Transverse colon (tissue), 4 donors: Measurements from ENCODE around the gene AVEN. TPM values are rescaled to one million over a fixed set of nuclear protein-coding genes. Genes with fewer than 3 reads are reported as not detected.

Experiments
- DNase-seq: peaks from one replicate; pipeline ENCODE4 v3.0.0-alpha.2; 2019
- H3K27ac ChIP-seq, 4 donors: fragments of 200-600 bp; sonication (generic); 2 replicates each; pipeline ENCODE4 v1.5.1; 2016 to 2018; ENCODE audit warnings: inconsistent platforms in 4 of 4
- H3K27me3 ChIP-seq: fragments of 200-600 bp; sonication (generic); 2 replicates; pipeline ENCODE4 v1.5.1; 2017; ENCODE audit warnings: inconsistent platforms
- H3K36me3 ChIP-seq, 4 donors: fragments of 200-600 bp; sonication (generic); 2 replicates each; pipeline ENCODE4 v1.5.1; 2017 to 2019; ENCODE audit warnings: inconsistent platforms in 4 of 4
- H3K4me1 ChIP-seq, 4 donors: fragments of 200-600 bp; sonication (generic); 2 replicates each; pipeline ENCODE4 v1.5.1; 2017 to 2020; ENCODE audit warnings: inconsistent platforms in 4 of 4
- H3K4me3 ChIP-seq, 4 donors: fragments of 200-600 bp; sonication (generic); 1 replicate in 1 of 4; 2 replicates in 3 of 4; pipeline versions ENCODE4 v1.5.1 to v1.6.1; 2017 to 2019; ENCODE audit warnings: inconsistent platforms in 4 of 4
- H3K9me3 ChIP-seq, 2 donors: fragments of 200-600 bp; sonication (generic); 2 replicates each; pipeline ENCODE4 v1.5.1; 2017 to 2019; ENCODE audit warnings: inconsistent platforms in 2 of 2
- EP300 ChIP-seq: sonication (generic); formaldehyde crosslinking; IDR thresholded peaks from one replicate; pipeline ENCODE4 v1.6.1; 2017; ENCODE audit warnings: antibody characterized with exemption, low read depth
- POLR2A ChIP-seq: fragments of 450-650 bp; IDR thresholded peaks from one replicate; pipeline ENCODE4 v1.6.1; 2016; ENCODE audit warnings: antibody characterized with exemption, mild to moderate bottlenecking, moderate library complexity
- POLR2AphosphoS5 ChIP-seq, 3 donors: sonication (generic); formaldehyde crosslinking; IDR thresholded peaks; one replicate each; pipeline ENCODE4 v1.6.1; 2016; ENCODE audit warnings: antibody characterized with exemption in 3 of 3
- WGBS, 2 donors: methylation state at CpG; one replicate each; pipeline ENCODE4 v1.1.5; 2018; ENCODE audit warnings: low coverage in 1 of 2; 5-methylcytosine and 5-hydroxymethylcytosine counted together
- in situ Hi-C, 4 donors: fragments of 200-750 bp; cut with MboI; loops; one replicate each; pipeline versions ENCODE4 v1.15.0 to v1.15.1; 2017; ENCODE audit warnings: low sequenced_read_pairs in 3 of 4, low pct_ligation_motif_present in 1 of 4, low pct_unique_long_range_greater_than_20kb in 1 of 4
- intact Hi-C: fragments of 100-400 bp; cut with DNase I; formaldehyde crosslinking; loops from one replicate; pipeline ENCODE4 v1.15.1; 2023; ENCODE audit warnings: low total_unique reads
- total RNA-seq, 4 donors: library from RNA; depleted of rRNA; stranded (reverse); fragments of >200 nt; gene quantifications; one replicate each; pipeline ENCODE4 v1.1.0, GENCODE V29; 2016
- TF ChIP-seq, protein P1 (sequence below), 5 experiments: fragments of 200-600 bp in 3 of 5; fragments of 450-650 bp in 2 of 5; sonication (generic) in 3 of 5; IDR thresholded peaks; 1 replicate in 2 of 5; 2 replicates in 3 of 5; pipeline ENCODE4 v1.5.1; 2016 to 2017; ENCODE audit warnings: antibody characterized with exemption in 5 of 5, inconsistent platforms in 3 of 5, mild to moderate bottlenecking in 2 of 5, moderate library complexity in 1 of 5

Gene AVEN
- total RNA-seq, 4 donors from 2014 or later = 4.9 to 21.3 (median 7.6) TPM

DNA sequence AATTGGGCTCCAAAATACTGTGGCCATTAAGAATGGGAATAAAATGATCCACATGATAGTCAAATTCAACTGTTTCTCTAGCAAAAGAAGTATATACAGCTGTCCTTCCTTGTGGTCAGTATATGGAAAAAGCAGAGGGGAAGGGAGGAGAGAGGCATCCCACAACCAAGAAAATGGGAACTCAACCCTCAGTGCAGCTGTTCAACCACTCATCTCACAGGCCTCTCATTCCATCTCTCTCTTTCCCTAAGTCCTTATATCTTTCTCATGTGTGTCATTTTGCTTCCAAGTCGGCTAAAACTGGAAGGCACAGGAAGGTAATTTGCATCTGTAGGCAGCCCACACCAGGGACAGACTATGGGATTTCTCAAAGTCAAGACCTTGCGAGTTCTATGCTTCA lies 27.5 kb downstream of the AVEN start:
- H3K36me3 ChIP-seq = no peaks in the 10 kb centered on the region
- H3K4me1 ChIP-seq = no peaks in the 10 kb centered on the region
- no peaks in the 10 kb centered on the region for H3K27me3 ChIP-seq
- H3K9me3 ChIP-seq = no peaks in the 10 kb centered on the region
- in situ Hi-C loops = loop anchor here in 1 of 4 donors (25.0 kb wide), 1 partner anchor 101 kb away; the partner anchor contains the start of genes EMC7 and PGBD4
- TF ChIP-seq POLR2AphosphoS5 (IDR thresholded peaks at IDR 0.05) (no peak), POLR2A (no peak), EP300 (no peak)
- TF ChIP-seq, protein P1, sequence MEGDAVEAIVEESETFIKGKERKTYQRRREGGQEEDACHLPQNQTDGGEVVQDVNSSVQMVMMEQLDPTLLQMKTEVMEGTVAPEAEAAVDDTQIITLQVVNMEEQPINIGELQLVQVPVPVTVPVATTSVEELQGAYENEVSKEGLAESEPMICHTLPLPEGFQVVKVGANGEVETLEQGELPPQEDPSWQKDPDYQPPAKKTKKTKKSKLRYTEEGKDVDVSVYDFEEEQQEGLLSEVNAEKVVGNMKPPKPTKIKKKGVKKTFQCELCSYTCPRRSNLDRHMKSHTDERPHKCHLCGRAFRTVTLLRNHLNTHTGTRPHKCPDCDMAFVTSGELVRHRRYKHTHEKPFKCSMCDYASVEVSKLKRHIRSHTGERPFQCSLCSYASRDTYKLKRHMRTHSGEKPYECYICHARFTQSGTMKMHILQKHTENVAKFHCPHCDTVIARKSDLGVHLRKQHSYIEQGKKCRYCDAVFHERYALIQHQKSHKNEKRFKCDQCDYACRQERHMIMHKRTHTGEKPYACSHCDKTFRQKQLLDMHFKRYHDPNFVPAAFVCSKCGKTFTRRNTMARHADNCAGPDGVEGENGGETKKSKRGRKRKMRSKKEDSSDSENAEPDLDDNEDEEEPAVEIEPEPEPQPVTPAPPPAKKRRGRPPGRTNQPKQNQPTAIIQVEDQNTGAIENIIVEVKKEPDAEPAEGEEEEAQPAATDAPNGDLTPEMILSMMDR (IDR thresholded peaks at IDR 0.05) = no peak
- no peak overlapping the region for H3K4me3 ChIP-seq
- 90% methylated on average over 2 of the region's 2 CpGs for WGBS, 2 donors
- H3K27ac ChIP-seq = no peak overlapping the region
- DNase-seq = no peak
- intact Hi-C loops = no loop called here

DNA sequence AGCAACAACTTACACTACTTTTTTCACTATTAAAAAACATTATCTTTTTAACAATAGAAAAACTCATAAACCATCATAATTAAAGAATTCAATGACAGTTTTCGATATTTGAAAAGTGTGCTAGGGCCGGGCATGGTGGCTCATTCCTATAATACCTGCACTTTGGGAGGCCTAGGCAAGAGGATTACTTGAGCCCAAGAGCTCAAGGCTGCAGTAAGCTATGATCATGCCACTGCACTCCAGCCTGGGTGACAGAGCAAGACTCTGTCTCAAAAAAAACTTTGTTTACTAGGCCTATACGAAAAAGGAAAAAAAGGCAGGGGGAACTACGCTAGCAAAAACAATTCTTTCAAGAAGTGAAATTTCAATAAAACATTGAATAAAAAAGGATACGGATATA lies 28.1 kb downstream of the AVEN start:
- intact Hi-C loops = no loop called here
- 94% methylated on average over 5 of the region's 5 CpGs for WGBS, 2 donors
- Histone ChIP-seq H3K27me3 (no peaks in the 10 kb centered on the region), H3K36me3 (no peaks in the 10 kb centered on the region), H3K27ac (no peak overlapping the region), H3K4me1 (no peaks in the 10 kb centered on the region), H3K4me3 (no peak overlapping the region), H3K9me3 (no peaks in the 10 kb centered on the region)
- in situ Hi-C loops = loop anchor here in 1 of 4 donors (25.0 kb wide), 1 partner anchor 101 kb away; the partner anchor contains the start of genes EMC7 and PGBD4
- TF ChIP-seq POLR2AphosphoS5 (IDR thresholded peaks at IDR 0.05) = no peak
- TF ChIP-seq, protein P1 (IDR thresholded peaks at IDR 0.05) = no peak
- TF ChIP-seq EP300 = no peak
- TF ChIP-seq POLR2A = no peak
- DNase-seq = no peak

DNA sequence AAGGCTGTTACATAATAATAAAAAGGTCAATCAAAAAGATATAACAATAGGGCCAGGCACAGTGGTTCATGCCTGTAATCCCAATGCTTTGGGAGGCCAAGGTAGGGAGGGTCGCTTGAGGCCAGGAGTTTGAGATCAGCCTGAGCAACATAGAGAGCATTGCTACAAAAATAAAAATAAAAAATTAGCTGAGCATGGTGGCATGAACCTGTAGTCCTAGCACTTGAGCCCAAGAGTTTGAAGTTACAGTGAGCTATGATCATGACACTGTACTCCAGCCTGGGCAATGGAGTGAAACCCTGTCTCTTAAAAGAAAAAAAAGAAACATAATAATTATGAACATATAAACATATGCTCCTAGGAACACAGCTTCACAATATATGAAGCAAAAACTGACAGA lies 29.3 kb downstream of the AVEN start:
- Histone ChIP-seq H3K27me3 (no peaks in the 10 kb centered on the region), H3K27ac (no peak overlapping the region), H3K36me3 (no peaks in the 10 kb centered on the region), H3K4me3 (no peak overlapping the region), H3K9me3 (no peaks in the 10 kb centered on the region), H3K4me1 (no peaks in the 10 kb centered on the region)
- no peak for TF ChIP-seq POLR2A
- TF ChIP-seq, protein P1 (IDR thresholded peaks at IDR 0.05) = no peak
- no peak for TF ChIP-seq POLR2AphosphoS5 (IDR thresholded peaks at IDR 0.05)
- TF ChIP-seq EP300 = no peak
- intact Hi-C loops (no loop called here), in situ Hi-C loops (loop anchor here in 1 of 4 donors (25.0 kb wide), 1 partner anchor 103 kb away; the partner anchor contains the start of genes EMC7 and PGBD4)
- DNase-seq = no peak
- WGBS, 2 donors = 97 to 100% methylated on average over 1 of the region's 1 CpG

DNA sequence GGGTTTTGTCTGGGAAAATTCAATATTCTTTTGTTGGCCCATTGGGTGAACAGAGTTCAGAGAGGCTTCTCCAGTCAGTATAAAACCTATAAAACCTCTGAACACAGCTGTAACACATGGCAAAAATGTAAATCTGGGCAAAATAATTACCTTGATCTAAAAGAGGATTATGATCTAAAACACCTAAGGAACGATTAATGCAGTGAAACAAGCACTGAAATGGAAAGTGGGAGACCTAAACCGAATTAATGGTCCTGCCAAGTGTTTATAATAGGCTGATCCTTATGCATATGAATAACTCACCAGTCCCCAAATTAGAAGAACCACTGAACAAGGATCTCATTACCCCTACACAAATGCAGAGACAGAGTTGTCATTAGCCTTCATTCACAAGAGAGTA lies 32.6 kb downstream of the AVEN start:
- no peak overlapping the region for H3K4me3 ChIP-seq
- no peaks in the 10 kb centered on the region for H3K36me3 ChIP-seq
- no peak overlapping the region for H3K27ac ChIP-seq
- H3K9me3 ChIP-seq = no peaks in the 10 kb centered on the region
- in situ Hi-C loops (loop anchor here in 1 of 4 donors (25.0 kb wide), 1 partner anchor 106 kb away; the partner anchor contains the start of genes EMC7 and PGBD4), intact Hi-C loops (no loop called here)
- 74 to 88% methylated on average over 2 of the region's 2 CpGs for WGBS, 2 donors
- TF ChIP-seq POLR2AphosphoS5 (IDR thresholded peaks at IDR 0.05) (no peak), POLR2A (no peak), EP300 (no peak)
- TF ChIP-seq, protein P1 (IDR thresholded peaks at IDR 0.05) = no peak
- DNase-seq = no peak
- no peaks in the 10 kb centered on the region for H3K27me3 ChIP-seq
- H3K4me1 ChIP-seq = no peaks in the 10 kb centered on the region
